ENCODE data around the gene CNTNAP4. TPM values are rescaled to one million over a fixed set of nuclear protein-coding genes. Genes with fewer than 3 reads are reported as not detected.

Gene CNTNAP4
- total RNA-seq, 1 donor from 2014 or later, result not detected

GRCh38 chr16:76502063-76502462 lies 224.9 kb downstream of the CNTNAP4 start:
- Mint-ChIP-seq H3K9me3 (ENCODE audit: unreplicated experiment) (no peaks in the 10 kb centered on the region), H3K27me3 (ENCODE audit: unreplicated experiment) (no peaks in the 10 kb centered on the region), H3K4me3 (ENCODE audit: unreplicated experiment) (no peak overlapping the region), H3K27ac (ENCODE audit: unreplicated experiment) (no peak overlapping the region), H3K4me1 (ENCODE audit: unreplicated experiment) (no peaks in the 10 kb centered on the region), H3K36me3 (ENCODE audit: unreplicated experiment) (no peaks in the 10 kb centered on the region)
- no peak for DNase-seq (ENCODE audit: extremely low spot score, unreplicated experiment)
- TF ChIP-seq CTCF (IDR thresholded peaks at IDR 0.05), result no peak

- no peak for DNase-seq (ENCODE audit: extremely low spot score, unreplicated experiment)
- Mint-ChIP-seq H3K4me1 (ENCODE audit: unreplicated experiment) (no peaks in the 10 kb centered on the region), H3K36me3 (ENCODE audit: unreplicated experiment) (no peaks in the 10 kb centered on the region), H3K4me3 (ENCODE audit: unreplicated experiment) (no peak overlapping the region), H3K27ac (ENCODE audit: unreplicated experiment) (no peak overlapping the region), H3K9me3 (ENCODE audit: unreplicated experiment) (no peaks in the 10 kb centered on the region), H3K27me3 (ENCODE audit: unreplicated experiment) (no peaks in the 10 kb centered on the region)
- TF ChIP-seq CTCF (IDR thresholded peaks at IDR 0.05), result no peak
Measured at GRCh38 chr16:76502555-76502954, 225.4 kb downstream of the CNTNAP4 start.

GRCh38 chr16:76503091-76503490 lies 225.9 kb downstream of the CNTNAP4 start:
- Mint-ChIP-seq H3K27me3 (ENCODE audit: unreplicated experiment) (no peaks in the 10 kb centered on the region), H3K4me1 (ENCODE audit: unreplicated experiment) (no peaks in the 10 kb centered on the region), H3K36me3 (ENCODE audit: unreplicated experiment) (no peaks in the 10 kb centered on the region), H3K4me3 (ENCODE audit: unreplicated experiment) (no peak overlapping the region), H3K27ac (ENCODE audit: unreplicated experiment) (no peak overlapping the region), H3K9me3 (ENCODE audit: unreplicated experiment) (no peaks in the 10 kb centered on the region)
- no peak for DNase-seq (ENCODE audit: extremely low spot score, unreplicated experiment)
- TF ChIP-seq CTCF (IDR thresholded peaks at IDR 0.05), result no peak

- Mint-ChIP-seq H3K27ac (ENCODE audit: unreplicated experiment) (no peak overlapping the region), H3K9me3 (ENCODE audit: unreplicated experiment) (no peaks in the 10 kb centered on the region), H3K4me3 (ENCODE audit: unreplicated experiment) (no peak overlapping the region), H3K4me1 (ENCODE audit: unreplicated experiment) (no peaks in the 10 kb centered on the region), H3K36me3 (ENCODE audit: unreplicated experiment) (no peaks in the 10 kb centered on the region), H3K27me3 (ENCODE audit: unreplicated experiment) (no peaks in the 10 kb centered on the region)
- no peak for TF ChIP-seq CTCF (IDR thresholded peaks at IDR 0.05)
- DNase-seq (ENCODE audit: extremely low spot score, unreplicated experiment), result no peak
Measured at GRCh38 chr16:76511203-76511602, 234.0 kb downstream of the CNTNAP4 start.

GRCh38 chr16:76518781-76519180 lies 241.6 kb downstream of the CNTNAP4 start:
- no peak overlapping the region for H3K27ac Mint-ChIP-seq (ENCODE audit: unreplicated experiment)
- H3K9me3 Mint-ChIP-seq (ENCODE audit: unreplicated experiment), result no peaks in the 10 kb centered on the region
- no peak overlapping the region for H3K4me3 Mint-ChIP-seq (ENCODE audit: unreplicated experiment)
- peaks cover 8% of the 10 kb centered on the region for H3K27me3 Mint-ChIP-seq (ENCODE audit: unreplicated experiment)
- no peak for DNase-seq (ENCODE audit: extremely low spot score, unreplicated experiment)
- H3K4me1 Mint-ChIP-seq (ENCODE audit: unreplicated experiment), result no peaks in the 10 kb centered on the region
- TF ChIP-seq CTCF (IDR thresholded peaks at IDR 0.05), result no peak
- H3K36me3 Mint-ChIP-seq (ENCODE audit: unreplicated experiment), result no peaks in the 10 kb centered on the region
